HG02571 (cell line): Measurements from ENCODE around the gene ZNF280A.

Source experiments
- ATAC-seq: cut with Tn5 transposase; IDR thresholded peaks from one replicate; pipeline ENCODE4 v1.9.1; 2021; ENCODE audit warnings: mild to moderate bottlenecking, moderate library complexity; ENCODE audit not compliant: unreplicated experiment

ZNF280A gene, protein sequence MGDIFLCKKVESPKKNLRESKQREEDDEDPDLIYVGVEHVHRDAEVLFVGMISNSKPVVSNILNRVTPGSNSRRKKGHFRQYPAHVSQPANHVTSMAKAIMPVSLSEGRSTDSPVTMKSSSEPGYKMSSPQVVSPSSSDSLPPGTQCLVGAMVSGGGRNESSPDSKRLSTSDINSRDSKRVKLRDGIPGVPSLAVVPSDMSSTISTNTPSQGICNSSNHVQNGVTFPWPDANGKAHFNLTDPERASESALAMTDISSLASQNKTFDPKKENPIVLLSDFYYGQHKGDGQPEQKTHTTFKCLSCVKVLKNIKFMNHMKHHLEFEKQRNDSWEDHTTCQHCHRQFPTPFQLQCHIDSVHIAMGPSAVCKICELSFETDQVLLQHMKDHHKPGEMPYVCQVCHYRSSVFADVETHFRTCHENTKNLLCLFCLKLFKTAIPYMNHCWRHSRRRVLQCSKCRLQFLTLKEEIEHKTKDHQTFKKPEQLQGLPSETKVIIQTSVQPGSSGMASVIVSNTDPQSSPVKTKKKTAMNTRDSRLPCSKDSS

GRCh38 chr22:22520020-22520656 is at the start of gene ZNF280A:
Gene ZNF280A (minus strand): TSS chr22:22520270. CDS start chr22:22515630, 4,640 bp downstream.
- ATAC-seq, result no peak

DNA sequence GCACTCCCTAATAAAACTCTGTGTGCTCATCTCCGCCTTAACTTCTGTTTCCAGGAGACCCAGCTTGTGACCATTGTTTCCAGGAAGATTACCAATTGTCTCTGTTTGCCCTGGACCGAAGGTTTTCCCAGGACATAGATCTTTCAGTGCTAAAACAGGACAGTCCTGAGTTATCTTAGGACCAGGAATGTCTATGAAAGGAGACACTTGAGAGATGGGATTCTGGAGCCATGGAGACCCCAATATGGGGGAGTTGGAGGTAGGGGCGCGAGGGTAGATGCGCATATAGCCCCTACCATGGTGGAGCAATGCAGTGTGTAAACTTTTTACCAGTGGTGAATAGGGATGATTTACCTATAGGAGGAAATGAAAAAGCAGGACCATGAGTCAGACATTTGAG is 49.1 kb upstream of the ZNF280A start:
- no peak for ATAC-seq

GRCh38 chr22:22565981-22566380 is 45.9 kb upstream of the ZNF280A start:
- no peak for ATAC-seq

DNA sequence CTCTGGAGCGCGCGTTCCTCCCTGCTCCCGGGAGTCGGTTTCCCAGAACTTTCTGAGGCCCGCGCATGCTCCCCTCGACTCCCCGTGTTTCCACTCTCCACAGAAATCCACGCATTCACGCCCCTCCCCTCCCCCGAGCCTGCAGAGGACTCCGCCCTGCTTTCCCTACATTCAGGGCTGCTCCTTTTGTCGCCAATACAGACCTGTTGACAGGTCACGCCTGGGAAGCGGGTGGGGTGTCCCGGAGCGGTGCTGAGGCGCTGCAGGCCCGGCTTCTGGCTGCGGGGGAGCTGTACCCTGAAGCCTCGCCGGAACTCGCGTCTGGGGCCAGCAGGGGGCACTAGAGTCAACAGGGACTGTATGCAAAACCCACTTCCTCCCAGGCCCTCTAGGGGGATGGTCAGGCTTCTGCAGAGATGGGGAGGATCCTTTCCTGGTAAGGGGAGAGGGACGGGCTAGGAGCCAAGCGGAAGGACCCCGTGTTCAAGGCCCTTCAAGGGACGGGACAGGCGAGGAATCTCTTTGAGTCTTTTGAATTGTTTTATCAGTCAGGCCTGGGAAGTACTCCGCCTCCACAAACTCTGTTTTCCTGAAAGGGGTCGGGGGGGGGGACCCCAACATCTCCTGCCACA is 39.0 kb upstream of the ZNF280A start, which contains the start of gene PRAME:
PRAME (minus strand) TSS at position 294 of the 632 bp plus-strand sequence. CDS start 2,433 bp downstream, outside the sequence.
- ATAC-seq, result no peak

DNA sequence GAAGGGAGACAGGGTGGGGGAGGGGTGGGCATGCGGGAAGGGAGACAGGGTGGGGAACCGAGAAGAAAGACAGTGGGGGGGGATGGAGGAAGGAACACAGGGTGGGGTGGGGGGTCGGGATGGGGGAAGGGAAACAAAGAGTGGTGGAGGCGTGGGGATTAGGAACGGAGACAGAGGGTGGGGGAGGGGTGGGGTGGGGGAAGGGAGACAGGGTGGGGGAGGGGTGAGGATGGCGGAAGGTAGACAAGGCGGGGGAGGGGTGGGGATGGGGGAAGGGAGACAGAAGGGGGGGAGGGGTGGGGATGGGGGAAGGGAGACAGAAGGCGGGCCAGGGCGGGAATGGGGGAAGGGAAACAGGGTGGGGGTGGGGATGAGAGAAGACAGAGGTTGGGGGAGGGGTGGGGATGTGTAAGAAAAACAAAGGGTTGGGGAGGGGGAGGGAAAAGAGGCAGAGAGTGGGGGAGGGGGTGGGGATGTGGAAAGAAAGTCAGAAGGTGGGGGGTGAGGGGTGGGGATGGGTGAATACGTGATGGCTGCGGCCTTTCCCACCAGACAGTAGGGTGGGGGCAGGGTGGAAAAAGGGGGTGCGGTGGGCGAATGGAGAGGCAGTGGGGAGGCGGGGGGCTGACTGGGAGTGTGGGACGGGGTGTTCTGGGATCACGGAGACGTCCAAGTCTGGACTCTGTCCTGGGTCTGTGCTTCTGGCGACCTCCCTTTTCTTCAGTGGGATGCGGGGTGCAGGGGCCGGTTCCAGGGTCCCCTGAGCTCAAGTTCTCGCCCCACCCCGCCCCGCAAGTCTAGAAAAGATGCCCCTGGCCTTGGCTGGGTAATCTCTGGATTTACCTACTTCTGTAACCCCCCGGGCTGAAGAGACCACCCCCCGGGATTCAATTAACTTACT is 38.3 kb upstream of the ZNF280A start:
- no peak for ATAC-seq

DNA sequence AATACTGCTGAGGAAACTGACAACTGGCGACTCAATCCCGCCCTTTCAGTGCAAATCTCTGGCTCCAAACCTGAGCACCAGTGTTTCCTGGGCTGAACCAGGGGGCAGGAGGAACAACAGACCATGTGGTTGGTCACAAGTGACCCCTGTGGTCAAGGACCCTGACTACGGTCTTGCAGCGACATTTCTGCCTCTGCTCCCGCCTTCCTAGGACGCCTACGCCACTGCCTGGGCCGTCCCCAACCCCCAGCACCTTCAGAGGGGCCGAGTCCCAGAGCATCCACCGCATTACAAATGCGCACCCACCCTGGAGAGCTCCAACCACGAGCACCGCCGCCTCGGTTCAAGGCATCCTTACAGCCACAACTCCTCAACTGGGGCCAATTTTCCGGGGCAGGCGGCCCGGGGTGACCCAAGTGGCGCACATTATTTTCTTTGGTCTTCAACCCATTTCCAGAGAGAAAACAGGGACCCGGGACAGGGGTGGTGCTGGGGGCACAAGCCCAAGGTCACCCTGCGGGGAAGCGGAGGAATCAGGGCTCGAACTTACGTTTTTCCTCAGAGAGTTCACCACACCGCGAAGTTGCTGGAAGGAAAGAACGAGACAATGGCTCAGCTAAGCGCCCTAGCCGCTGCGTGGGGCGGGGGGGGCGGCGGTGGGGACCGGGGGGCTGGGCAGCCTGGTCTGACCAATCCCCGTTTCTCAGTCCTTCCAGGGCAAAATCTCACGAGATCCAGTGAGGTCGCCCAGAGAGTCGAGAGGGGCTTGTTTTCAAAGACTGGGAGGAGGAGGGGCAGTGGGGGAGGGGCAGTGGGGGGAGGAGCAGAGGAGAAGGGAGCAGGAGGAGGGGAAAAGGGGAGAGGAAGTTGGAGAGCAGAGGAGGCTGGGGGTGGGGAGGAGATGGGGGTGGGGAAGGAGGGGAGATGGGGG is 37.2 kb upstream of the ZNF280A start:
- no peak for ATAC-seq

DNA sequence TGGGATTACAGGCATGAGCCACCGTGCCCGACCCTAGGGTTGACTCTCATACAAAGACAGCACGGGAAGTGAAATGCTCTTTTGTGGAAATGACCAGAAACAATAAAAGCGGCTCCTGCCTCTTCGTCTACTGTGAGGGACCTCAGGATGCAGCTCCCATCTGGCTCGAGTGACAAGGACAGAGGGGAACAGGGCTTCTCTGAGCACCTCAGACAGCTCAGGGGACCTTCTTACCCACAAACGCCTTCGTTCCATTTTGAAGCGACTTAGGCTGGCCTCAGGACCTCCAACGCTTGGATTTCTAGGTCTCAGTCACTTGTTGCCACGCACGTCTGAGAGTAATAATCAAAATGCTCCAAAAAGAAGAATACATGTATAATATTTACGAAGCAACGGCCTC is 36.5 kb upstream of the ZNF280A start:
- no peak for ATAC-seq

- ATAC-seq, result no peak
Observed at GRCh38 chr22:22555596-22555995, 35.5 kb upstream of the ZNF280A start.

- no peak for ATAC-seq
Observed at GRCh38 chr22:22554587-22555284, 34.7 kb upstream of the ZNF280A start.

- ATAC-seq, result no peak
Observed at GRCh38 chr22:22553735-22554586, 33.9 kb upstream of the ZNF280A start.

- ATAC-seq, result no peak
Observed at GRCh38 chr22:22553141-22553540, 33.1 kb upstream of the ZNF280A start.

GRCh38 chr22:22552630-22553029 is 32.6 kb upstream of the ZNF280A start:
- no peak for ATAC-seq

- ATAC-seq, result no peak
Observed at GRCh38 chr22:22550789-22551434, 30.8 kb upstream of the ZNF280A start.

DNA sequence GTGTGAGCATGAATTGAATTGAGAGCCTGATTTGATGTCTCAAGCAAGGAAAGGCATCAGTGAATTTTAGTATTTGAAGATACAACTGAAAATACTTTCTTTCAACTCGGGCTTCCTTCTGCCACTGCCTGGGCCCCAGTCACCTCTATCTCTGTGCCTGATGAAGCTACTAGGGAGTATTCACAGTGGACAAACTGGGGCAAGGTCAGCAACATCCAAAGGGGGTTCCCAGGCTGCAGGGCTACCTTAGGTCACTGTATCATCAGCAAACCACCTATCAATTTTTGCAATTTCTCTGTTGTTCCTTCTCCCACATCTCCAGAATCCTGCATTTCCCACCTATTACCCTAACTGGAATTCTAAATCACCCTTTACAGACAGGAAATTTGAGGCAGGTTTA is 28.8 kb upstream of the ZNF280A start:
- no peak for ATAC-seq

DNA sequence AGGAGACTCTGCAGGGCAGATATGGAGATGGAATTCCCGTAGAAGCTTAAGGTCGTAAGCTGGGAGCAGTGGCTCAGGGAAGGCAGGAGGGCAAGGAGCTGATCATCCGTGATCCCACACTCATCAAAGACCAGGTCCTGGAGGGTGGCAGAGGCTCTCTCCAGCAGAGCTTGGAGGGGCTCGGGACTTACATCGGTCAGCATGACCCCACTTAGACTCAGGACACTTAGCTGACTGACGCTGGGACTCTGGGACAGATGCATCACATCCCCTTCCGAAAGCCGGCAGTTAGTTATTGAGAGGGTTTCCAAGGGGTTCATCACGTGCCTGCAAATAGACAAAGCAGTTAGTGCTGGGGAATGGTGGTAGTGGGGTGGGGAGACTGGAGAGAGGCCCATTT is 28.2 kb upstream of the ZNF280A start:
- no peak for ATAC-seq

GRCh38 chr22:22547692-22548300 is 27.7 kb upstream of the ZNF280A start:
- ATAC-seq, result no peak

GRCh38 chr22:22547226-22547625 is 27.2 kb upstream of the ZNF280A start:
- ATAC-seq, result no peak
